Stomach (tissue), 4 donors: ENCODE results near the gene COL12A1.

Experiments
- CTCF ChIP-seq, 7 experiments: fragments of 450-650 bp in 4 of 7; fragments of 200-600 bp in 3 of 7; sonication (generic) in 3 of 7; IDR thresholded peaks; one replicate each; pipeline ENCODE4 v1.5.1; 2016 to 2019; ENCODE audit warnings: antibody characterized with exemption in 7 of 7, control low read depth in 2 of 7, mild to moderate bottlenecking in 1 of 7
- EP300 ChIP-seq: sonication (generic); formaldehyde crosslinking; IDR thresholded peaks from one replicate; pipeline ENCODE4 v1.6.1; 2017; ENCODE audit warnings: antibody characterized with exemption
- POLR2A ChIP-seq, 4 donors: fragments of 450-650 bp; IDR thresholded peaks; one replicate each; pipeline ENCODE4 v1.6.1; 2016; ENCODE audit warnings: antibody characterized with exemption in 4 of 4, control low read depth in 2 of 4, mild to moderate bottlenecking in 1 of 4, moderate library complexity in 1 of 4
- POLR2AphosphoS5 ChIP-seq, 3 donors: sonication (generic); formaldehyde crosslinking; IDR thresholded peaks; one replicate each; pipeline ENCODE4 v1.6.1; 2016; ENCODE audit warnings: antibody characterized with exemption in 3 of 3

GRCh38 chr6:75196081-75196687, 9.7 kb downstream of the COL12A1 start:
- TF ChIP-seq CTCF (IDR thresholded peaks at IDR 0.05) (no peak), POLR2A (IDR thresholded peaks at IDR 0.05) (no peak), POLR2AphosphoS5 (IDR thresholded peaks at IDR 0.05) (no peak), EP300 (no peak)
